ENCODE data around the gene SLC12A3. TPM values are rescaled to one million over a fixed set of nuclear protein-coding genes. Genes with fewer than 3 reads are reported as not detected.
A peak's percentile ranks its signal among the peaks of the same experiment; 100 is the strongest.
"Not testable (repeated sequence)": the region's sequence is repeated elsewhere in the genome, so short reads cannot be mapped to it uniquely, and the experiment has no call there.

The SLC12A3 gene
- total RNA-seq, 4 donors from 2014 or later = not detected

- Histone ChIP-seq H3K9me3 (no peaks in the 10 kb centered on the region), H3K36me3 (peaks cover 0 to 32% (median 0%) of the 10 kb centered on the region in 3 donors), H3K4me1 (peaks cover 0 to 25% (median 7%) of the 10 kb centered on the region in 4 donors), H3K27ac (peak overlapping the region; percentile 99 to 100 (median 99)), H3K4me3 (peak overlapping the region; percentile 80 to 99 (median 89)), H3K27me3 (no peaks in the 10 kb centered on the region)
- TF ChIP-seq CTCF (IDR thresholded peaks at IDR 0.05) = no peak
- peak; percentile 56 to 74 for TF ChIP-seq POLR2A (IDR thresholded peaks at IDR 0.05)
- DNase-seq = peak; percentile 68 to 90 (median 88)
Measured at GRCh38 chr16:56932721-56933619, 68.0 kb downstream of the SLC12A3 start.

GRCh38 chr16:56933828-56934598 is 69.0 kb downstream of the SLC12A3 start:
- DNase-seq = no peak
- Histone ChIP-seq H3K9me3 (no peaks in the 10 kb centered on the region), H3K27me3 (no peaks in the 10 kb centered on the region), H3K4me1 (peaks cover 0 to 25% (median 13%) of the 10 kb centered on the region in 4 donors), H3K36me3 (peaks cover 0 to 43% (median 0%) of the 10 kb centered on the region in 3 donors), H3K4me3 (peak overlapping the region; percentile 80 to 99 (median 89)), H3K27ac (peak overlapping the region; percentile 99 to 100 (median 99))
- no peak for TF ChIP-seq CTCF (IDR thresholded peaks at IDR 0.05)
- TF ChIP-seq POLR2A (IDR thresholded peaks at IDR 0.05) = no peak

- Histone ChIP-seq H3K4me1 (peaks cover 0 to 28% (median 15%) of the 10 kb centered on the region in 4 donors), H3K4me3 (peak overlapping the region; percentile 80 to 99 (median 89)), H3K27ac (peak overlapping the region in 3 of 4 donors; percentile 7 to 100 (median 64)), H3K36me3 (peaks cover 0 to 49% (median 0%) of the 10 kb centered on the region in 3 donors)
- H3K27me3 ChIP-seq, H3K9me3 ChIP-seq, DNase-seq: not testable (repeated sequence)
Measured at GRCh38 chr16:56934599-56935145, 69.7 kb downstream of the SLC12A3 start.

- peak overlapping the region; percentile 38 to 99 (median 86) for H3K4me3 ChIP-seq
- H3K27ac ChIP-seq = peak overlapping the region in 2 of 4 donors; percentile 64 to 100
- H3K9me3 ChIP-seq = no peaks in the 10 kb centered on the region
- H3K27me3 ChIP-seq = no peaks in the 10 kb centered on the region
- no peak for TF ChIP-seq CTCF (IDR thresholded peaks at IDR 0.05)
- no peak for TF ChIP-seq POLR2A (IDR thresholded peaks at IDR 0.05)
- H3K4me1 ChIP-seq = peaks cover 0 to 33% (median 15%) of the 10 kb centered on the region in 4 donors
- no peak for DNase-seq
- peaks cover 0 to 55% (median 0%) of the 10 kb centered on the region in 3 donors for H3K36me3 ChIP-seq
Measured at GRCh38 chr16:56935201-56935600, 70.2 kb downstream of the SLC12A3 start.

- H3K27me3 ChIP-seq = no peaks in the 10 kb centered on the region
- H3K4me1 ChIP-seq = peaks cover 0 to 28% (median 19%) of the 10 kb centered on the region in 4 donors
- H3K27ac ChIP-seq = no peak overlapping the region
- DNase-seq = no peak
- no peaks in the 10 kb centered on the region for H3K9me3 ChIP-seq
- H3K36me3 ChIP-seq = peaks cover 0 to 68% (median 0%) of the 10 kb centered on the region in 3 donors
- no peak overlapping the region for H3K4me3 ChIP-seq
- TF ChIP-seq POLR2A (IDR thresholded peaks at IDR 0.05) (no peak), CTCF (IDR thresholded peaks at IDR 0.05) (no peak)
Measured at GRCh38 chr16:56936491-56936890, 71.5 kb downstream of the SLC12A3 start.
